Brain pericyte (primary cell): Measurements from ENCODE around the gene B3GNT4.
"Not testable (repeated sequence)": the region's sequence is repeated elsewhere in the genome, so short reads cannot be mapped to it uniquely, and the experiment has no call there.

Experiments
- DNase-seq: peaks from one replicate; pipeline ENCODE4 v3.0.0-alpha.2; 2012; ENCODE audit warnings: low read depth, low spot score

Gene B3GNT4

GRCh38 chr12:122215771-122216170 is 12.3 kb downstream of the B3GNT4 start:
- no peak for DNase-seq

GRCh38 chr12:122216445-122216844 is 12.9 kb downstream of the B3GNT4 start:
- no peak for DNase-seq

DNA sequence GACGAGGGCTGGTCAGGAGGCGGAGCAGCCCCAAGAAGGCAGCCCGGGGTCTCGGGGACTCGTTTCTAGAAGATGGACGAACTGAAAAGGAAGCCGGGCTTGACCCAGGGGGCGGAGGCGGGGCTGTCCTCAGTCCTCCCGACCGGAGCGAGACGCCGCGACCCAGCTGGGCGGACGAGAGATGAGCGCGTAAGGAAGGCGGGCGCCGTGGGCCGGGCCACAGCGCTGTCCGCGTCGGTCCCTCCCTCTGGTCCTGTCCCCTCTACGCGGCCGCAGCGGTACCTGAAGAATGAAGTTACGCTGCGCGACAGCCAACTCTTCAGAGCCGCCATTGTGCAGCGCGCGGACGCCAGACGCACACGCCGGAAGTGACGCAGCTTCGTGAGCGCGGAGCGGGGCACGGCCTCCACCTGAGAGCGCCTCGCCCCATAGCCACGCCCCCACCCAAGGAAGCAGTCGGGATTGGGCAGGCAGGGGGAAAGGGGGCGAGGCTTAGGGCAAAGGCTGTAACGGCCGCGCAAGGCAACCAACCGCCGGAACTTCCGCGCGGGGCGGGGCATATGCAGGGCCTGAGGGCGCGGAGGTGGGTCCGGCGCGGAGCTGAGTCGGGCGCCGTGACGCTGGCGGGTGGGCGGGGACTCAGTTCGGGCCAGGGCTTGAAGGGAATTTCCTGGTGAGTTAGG is 22.3 kb downstream of the B3GNT4 start, which contains the start of gene DIABLO:
TSS of gene DIABLO (minus strand) at position 370 of the 683 bp plus-strand sequence. CDS start at position 332, 38 bp downstream.
- peak; percentile 99 for DNase-seq

GRCh38 chr12:122226366-122227125 is 23.0 kb downstream of the B3GNT4 start:
- no peak for DNase-seq

DNA sequence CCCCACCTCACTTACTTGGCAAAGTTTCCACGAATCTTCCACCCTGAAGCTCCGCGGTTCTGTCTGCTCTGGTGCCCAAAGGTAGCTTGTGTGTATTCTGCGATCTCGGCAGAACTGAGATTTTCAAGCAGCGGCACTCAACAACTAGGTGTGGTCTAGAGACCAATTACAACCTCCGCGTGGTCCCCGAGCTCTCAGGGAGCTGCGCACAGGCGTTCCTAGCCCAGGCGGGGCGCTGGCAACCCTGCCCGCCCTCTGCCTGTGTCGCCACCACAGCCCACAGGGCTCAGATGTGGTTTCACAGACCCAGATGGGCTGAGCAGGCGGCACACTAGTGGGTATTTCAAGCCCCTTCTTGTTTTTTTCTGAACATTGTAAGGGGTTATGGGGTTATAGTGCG is 23.8 kb downstream of the B3GNT4 start:
- DNase-seq: no peak

GRCh38 chr12:122228092-122228491 is 24.6 kb downstream of the B3GNT4 start:
- no peak for DNase-seq

- no peak for DNase-seq
Observed at GRCh38 chr12:122230798-122231197, 27.3 kb downstream of the B3GNT4 start.

GRCh38 chr12:122232691-122233090 is 29.2 kb downstream of the B3GNT4 start:
- DNase-seq: no peak

DNA sequence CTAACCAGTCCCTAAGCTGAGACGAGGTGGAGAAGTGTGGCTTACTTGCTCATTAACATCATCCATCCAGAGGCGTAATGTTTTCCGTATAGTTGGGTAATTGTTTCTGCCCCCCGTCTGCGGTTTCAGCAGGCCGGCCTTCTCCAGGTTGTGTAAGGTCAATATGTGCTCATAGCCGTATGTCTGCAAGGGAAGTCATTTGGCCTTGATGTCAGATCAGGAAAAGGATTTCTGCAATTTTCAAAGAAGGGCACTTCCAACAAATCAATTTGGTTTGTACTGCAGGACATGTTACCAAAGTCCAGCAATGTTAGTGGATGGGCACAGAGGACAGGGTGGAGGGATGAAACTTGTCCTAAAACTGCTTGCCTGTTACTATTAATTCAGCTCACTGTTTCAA is 32.2 kb downstream of the B3GNT4 start:
- DNase-seq: no peak

DNA sequence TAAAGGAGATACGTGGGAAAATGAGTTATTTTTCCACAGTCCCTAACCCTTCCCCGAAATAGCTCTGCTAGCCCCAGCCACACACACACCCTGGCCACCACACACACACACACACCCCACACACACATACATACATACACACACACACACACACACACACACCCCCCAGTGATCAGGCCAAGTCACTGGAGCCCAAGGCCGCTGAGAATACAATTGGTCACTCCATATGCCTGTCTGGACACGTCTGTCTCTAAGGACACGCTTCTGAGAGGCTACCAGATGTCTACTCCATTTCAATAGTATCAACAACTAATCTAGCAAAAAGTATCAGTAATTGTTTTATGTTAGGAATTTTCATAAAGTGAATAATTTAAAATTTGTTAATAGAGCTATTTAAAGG is 35.4 kb downstream of the B3GNT4 start:
- no peak for DNase-seq

DNA sequence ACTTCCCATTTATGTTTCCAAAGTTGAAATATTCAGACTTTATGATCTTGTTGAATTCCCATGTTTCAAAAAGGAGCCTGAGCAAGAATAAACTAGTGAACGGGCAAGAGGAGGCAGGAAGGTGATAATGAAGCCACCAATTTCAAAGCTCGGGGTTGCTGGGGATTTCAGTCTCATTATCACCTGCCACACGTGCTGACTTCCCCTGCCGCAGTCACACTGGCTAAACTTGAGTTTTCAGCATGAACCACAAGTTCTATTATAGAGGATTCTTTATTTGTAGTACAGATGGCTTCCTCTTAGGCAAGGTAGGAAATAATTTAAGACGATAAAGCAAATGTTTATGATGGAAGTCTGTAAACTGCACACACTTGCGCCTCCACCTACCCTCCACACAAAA is 40.5 kb downstream of the B3GNT4 start:
- no peak for DNase-seq

DNA sequence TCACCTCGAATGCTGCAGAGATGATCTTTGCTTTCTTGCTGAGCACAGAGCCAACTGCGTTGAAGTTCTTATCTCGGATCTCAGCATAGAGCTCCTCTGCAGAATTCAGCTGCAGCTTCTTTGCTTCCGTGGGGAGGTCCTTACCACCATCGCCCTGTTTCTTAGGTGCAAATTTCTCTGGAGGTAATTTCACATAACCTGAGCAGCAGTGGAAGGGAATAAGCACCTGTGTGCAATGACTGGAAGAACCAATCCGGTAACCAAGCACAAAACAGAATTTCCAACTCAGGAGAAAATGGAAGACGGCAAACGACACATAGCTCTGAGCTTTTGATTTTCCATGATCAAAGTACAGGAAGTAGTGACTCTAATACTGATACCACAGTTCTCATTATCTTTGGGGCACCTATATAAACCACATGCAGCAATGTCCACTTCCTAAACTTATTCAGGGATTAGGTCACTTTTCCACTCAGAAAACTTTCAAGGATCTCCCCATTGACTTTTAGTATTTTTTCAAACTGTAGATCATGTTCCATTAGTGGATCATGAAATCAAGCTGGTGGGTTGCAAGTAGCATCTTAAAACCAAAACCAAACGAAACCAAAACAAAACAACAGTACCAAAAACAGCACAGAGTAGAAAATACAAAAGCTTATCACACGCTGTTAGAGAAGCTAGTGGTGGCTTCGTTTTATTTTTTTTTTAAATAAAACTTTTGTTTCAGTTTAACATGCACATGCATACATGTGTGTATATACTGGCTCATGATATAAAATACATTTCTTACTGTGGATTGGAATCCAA is 41.3 kb downstream of the B3GNT4 start:
- DNase-seq: no peak

- DNase-seq: no peak
Observed at GRCh38 chr12:122245553-122245952, 42.0 kb downstream of the B3GNT4 start.

- DNase-seq: no peak
Observed at GRCh38 chr12:122250047-122250446, 46.5 kb downstream of the B3GNT4 start.

DNA sequence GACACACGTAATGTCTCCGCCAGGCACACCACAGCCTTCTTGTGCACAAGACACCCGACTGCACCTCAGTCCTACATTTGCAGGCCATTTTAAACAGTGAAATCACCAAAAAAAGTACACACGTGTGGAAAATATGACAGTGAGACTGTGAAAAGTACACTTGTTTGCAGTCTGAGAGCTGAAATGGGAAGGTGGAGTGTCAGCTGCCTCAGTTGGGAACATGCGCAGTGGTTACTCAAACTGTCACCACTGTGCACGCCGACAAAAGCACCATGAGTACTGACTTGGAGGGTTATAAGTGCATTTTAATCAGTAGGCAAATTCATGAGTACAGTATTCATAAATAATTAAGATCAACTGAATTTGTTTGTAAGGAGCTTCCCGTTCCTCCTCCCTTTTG is 47.0 kb downstream of the B3GNT4 start:
- DNase-seq: no peak

DNA sequence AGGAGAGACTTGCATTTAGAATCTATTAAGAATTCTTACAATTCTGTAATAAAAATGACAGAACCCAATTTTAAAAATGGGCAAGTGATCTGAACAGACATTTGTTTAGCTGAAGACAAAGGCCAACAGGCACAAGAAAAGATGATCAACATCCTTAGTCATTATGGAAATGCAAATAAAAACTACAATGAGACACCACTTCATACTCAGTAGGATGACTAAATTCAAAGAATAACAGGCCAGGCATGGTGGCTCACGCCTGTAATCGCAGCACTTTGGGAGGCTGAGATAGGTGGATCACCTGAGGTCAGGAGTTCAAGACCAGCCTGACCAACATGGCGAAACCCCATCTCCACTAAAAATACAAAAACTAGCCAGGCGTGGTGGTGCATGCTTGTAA is 55.0 kb downstream of the B3GNT4 start:
- DNase-seq: not testable (repeated sequence)
